HG03039 (cell line): Measurements from ENCODE around the gene PXDC1.
"Not testable (repeated sequence)": the region's sequence is repeated elsewhere in the genome, so short reads cannot be mapped to it uniquely, and the experiment has no call there.

Experiments
- ATAC-seq: cut with Tn5 transposase; IDR thresholded peaks from one replicate; pipeline ENCODE4 v1.9.1; 2021; ENCODE audit warnings: mild to moderate bottlenecking, moderate library complexity; ENCODE audit not compliant: unreplicated experiment

PXDC1 gene

GRCh38 chr6:3784423-3784822 lies 32.9 kb upstream of the PXDC1 start:
- ATAC-seq, result no peak

GRCh38 chr6:3782876-3783832 lies 31.6 kb upstream of the PXDC1 start:
- no peak for ATAC-seq

GRCh38 chr6:3781504-3781903 lies 30.0 kb upstream of the PXDC1 start:
- ATAC-seq, result no peak

GRCh38 chr6:3779574-3779849 lies 28.0 kb upstream of the PXDC1 start:
- ATAC-seq, result no peak

- ATAC-seq, result no peak
Observed at GRCh38 chr6:3778701-3779573, 27.4 kb upstream of the PXDC1 start.

- ATAC-seq, result no peak
Observed at GRCh38 chr6:3777730-3778461, 26.4 kb upstream of the PXDC1 start.

GRCh38 chr6:3776881-3777507 lies 25.5 kb upstream of the PXDC1 start:
- no peak for ATAC-seq

- ATAC-seq, result no peak
Observed at GRCh38 chr6:3775847-3776246, 24.3 kb upstream of the PXDC1 start.

- ATAC-seq, result no peak
Observed at GRCh38 chr6:3775386-3775785, 23.9 kb upstream of the PXDC1 start.

- ATAC-seq, result no peak
Observed at GRCh38 chr6:3773678-3774298, 22.3 kb upstream of the PXDC1 start.

GRCh38 chr6:3772127-3772999 lies 20.9 kb upstream of the PXDC1 start:
- ATAC-seq, result not testable (repeated sequence)

GRCh38 chr6:3771407-3772011 lies 20.0 kb upstream of the PXDC1 start:
- ATAC-seq, result no peak

- no peak for ATAC-seq
Observed at GRCh38 chr6:3770023-3770720, 18.7 kb upstream of the PXDC1 start.

- ATAC-seq, result no peak
Observed at GRCh38 chr6:3769610-3770009, 18.1 kb upstream of the PXDC1 start.

- no peak for ATAC-seq
Observed at GRCh38 chr6:3768502-3768901, 17.0 kb upstream of the PXDC1 start.

GRCh38 chr6:3767483-3767882 lies 16.0 kb upstream of the PXDC1 start:
- not testable (repeated sequence) for ATAC-seq

- no peak for ATAC-seq
Observed at GRCh38 chr6:3766214-3766613, 14.7 kb upstream of the PXDC1 start.

GRCh38 chr6:3765415-3765814 lies 13.9 kb upstream of the PXDC1 start:
- ATAC-seq, result no peak
